ENCODE results near the gene CCDC172.

- TF ChIP-seq CTCF (IDR thresholded peaks at IDR 0.05; ENCODE audit: borderline replicate concordance, extremely low read depth, low read length, poor library complexity, severe bottlenecking) (no peak), EZH2 (IDR thresholded peaks at IDR 0.05; ENCODE audit: borderline replicate concordance, low read depth, low read length, severe bottlenecking) (no peak)
Observed at GRCh38 chr10:116418389-116418788, 94.1 kb downstream of the CCDC172 start.

All from DND-41 (cell line).